ENCODE measurements around the gene ABR.

Gene ABR

GRCh38 chr17:1041746-1042145, 138.0 kb downstream of the ABR start:
- no peak for DNase-seq

DNA sequence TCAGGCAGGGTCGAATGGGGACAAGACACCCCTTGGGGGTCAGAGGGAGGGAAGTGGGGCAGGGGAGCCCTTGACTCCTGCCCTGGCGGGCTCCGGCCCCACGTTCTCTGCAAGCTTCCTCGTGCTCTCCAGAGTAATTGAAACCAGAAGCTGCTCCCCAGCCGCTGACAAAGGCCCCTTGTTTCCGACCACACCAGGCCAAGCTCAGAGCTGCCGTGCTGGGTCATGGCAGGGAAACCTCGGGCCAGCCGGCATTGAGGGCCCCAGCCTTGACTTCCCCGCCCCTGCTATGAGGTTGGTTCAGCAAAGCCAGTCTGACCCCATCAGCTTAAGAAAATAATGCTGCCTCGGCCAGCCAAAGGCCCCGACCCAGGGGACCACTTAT, 139.6 kb downstream of the ABR start:
- DNase-seq = no peak

GRCh38 chr17:1039511-1040215, 140.1 kb downstream of the ABR start:
- DNase-seq = no peak

GRCh38 chr17:1039123-1039507, 140.7 kb downstream of the ABR start:
- no peak for DNase-seq

GRCh38 chr17:1038459-1039122, 141.2 kb downstream of the ABR start:
- DNase-seq = no peak

- no peak for DNase-seq
These were observed 142.4 kb downstream of the ABR start for GRCh38 chr17:1037238-1037879.

DNA sequence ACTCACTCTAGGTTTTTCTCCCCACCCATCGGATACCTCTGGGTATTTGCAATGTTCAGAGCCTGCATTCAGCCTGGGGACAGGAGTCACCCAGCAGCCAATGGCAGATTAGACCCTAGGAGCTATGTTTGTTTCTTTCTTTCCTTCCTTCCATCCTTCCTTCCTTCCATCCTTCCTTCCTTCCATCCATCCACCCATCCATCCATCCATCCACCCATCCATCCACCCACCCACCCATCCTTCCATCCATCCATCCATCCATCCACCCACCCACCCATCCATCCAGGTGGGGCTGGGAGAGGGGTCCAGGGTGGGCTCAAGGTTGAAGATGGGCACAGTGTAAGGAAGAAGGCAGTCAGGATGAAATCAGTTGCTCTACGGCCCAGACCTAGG, 142.9 kb downstream of the ABR start:
- DNase-seq = no peak

DNA sequence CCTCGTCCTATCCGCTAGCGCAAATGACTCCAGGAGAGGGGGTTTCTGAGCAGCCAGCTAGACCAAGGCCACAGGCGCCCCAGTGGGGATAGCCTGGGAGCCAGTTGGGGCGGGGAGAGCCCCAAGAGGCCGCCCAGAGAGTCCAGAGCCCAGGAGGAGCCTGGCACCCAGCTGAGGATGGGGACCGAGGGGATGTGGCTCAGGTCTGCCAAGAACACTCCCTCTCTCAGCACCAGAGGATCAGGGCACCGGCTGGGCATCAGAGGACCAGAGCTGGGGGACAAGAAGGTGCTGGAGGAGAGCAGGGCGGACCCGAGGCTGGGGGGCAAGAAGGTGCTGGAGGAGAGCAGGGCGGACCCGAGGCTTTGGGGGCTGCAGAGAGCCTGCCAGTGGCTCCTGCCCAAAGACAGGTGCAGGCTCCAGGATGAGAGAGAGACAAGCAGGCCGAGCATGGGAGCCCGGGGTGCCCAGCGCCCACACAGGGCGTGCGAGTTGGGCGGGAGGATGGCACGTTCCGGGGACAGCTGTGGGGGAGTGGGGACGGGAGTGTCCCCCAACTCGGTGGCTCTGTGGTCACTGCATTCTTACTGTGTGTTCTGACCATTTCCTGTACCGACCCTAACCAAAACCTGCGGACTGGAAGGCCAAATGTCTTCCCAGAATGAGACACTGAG, 143.5 kb downstream of the ABR start:
- DNase-seq = no peak

GRCh38 chr17:1035546-1036170, 144.1 kb downstream of the ABR start:
- DNase-seq = no peak

GRCh38 chr17:1034652-1035210, 145.1 kb downstream of the ABR start:
- DNase-seq = no peak

GRCh38 chr17:1033503-1033902, 146.3 kb downstream of the ABR start:
- no peak for DNase-seq

- DNase-seq = no peak
These were observed 147.4 kb downstream of the ABR start for GRCh38 chr17:1032391-1032790.

- DNase-seq = no peak
These were observed 148.1 kb downstream of the ABR start for GRCh38 chr17:1031711-1032110.

- no peak for DNase-seq
These were observed 148.9 kb downstream of the ABR start for GRCh38 chr17:1030684-1031532.

DNA sequence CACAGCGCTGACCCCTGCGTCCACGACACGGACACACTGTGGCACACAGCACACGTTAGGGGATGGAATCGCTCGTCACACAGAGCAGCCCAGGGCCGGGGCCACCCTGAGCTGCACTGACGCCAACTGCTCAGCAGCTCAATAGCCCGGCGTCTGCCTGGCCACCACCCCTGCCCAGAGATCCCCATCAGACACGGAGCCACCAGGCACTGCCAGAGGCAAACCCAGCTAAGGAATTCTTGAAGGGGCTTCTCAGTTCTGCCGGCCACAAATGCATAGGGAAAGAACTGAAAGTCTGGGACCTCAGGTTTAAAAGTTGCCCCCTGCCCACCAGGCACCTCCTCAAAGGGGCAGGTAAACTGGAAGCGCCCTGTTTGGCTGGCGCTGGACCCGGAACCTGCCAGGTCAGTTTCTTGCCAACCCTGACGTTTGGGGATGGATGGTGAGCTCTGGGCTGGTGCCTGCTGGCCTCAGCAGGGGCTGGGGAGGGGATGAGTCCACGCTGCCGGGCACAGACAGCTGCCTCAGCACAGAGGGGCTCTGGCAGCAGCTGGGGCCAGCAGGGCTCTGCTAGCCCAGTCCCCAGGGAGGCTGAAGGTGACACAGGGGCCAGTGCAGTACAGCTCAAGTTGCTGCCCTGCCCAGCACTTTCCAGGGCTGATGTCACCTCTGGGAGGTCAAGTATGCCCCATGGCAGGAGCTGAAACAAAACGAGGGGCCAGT, 149.7 kb downstream of the ABR start:
- DNase-seq = no peak

- DNase-seq = no peak
These were observed 150.4 kb downstream of the ABR start for GRCh38 chr17:1029196-1029921.

- no peak for DNase-seq
These were observed 152.7 kb downstream of the ABR start for GRCh38 chr17:1027044-1027443.

DNA sequence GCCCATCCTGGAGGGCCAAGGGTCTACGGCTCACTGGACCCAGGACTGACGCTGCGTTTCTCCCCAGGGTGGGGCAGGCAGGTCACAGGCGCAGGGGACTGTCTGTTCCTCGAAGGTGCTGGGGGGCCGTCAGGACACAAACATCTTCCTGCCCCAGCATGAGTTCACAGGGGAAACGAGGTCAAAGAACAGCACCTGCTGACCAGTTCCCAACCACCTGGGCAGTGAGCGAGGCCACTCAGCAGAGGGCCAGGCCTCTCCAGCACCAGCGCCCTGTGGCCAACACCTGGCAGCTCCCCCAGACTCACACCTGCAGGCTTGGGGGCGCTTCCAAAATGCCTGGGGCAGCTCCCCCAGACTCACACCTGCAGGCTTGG, 153.2 kb downstream of the ABR start:
- no peak for DNase-seq

- DNase-seq = no peak
These were observed 153.8 kb downstream of the ABR start for GRCh38 chr17:1025733-1026598.

DNA sequence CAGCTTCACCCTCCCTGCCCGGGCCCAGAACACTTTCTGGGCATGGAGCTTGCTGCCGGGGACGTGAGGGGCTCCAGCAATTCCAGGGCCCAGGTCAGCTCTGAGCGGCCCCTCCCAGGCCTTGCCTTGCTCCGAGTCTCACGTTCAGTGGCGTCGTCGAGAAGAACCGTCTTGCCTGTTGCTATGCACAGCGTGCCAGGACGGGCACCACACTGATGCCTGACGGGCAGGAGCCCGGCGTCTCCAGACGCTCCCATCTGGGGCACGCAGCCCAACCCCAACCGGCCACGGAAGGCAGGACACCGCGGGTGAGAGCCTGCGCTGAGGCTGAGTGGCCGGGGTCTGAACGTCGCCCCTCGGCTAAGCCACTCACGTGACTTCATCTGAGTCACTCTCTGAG, 155.7 kb downstream of the ABR start:
- DNase-seq = no peak
